Naive thymus-derived CD8-positive, alpha-beta T cell (primary cell): ENCODE results near the gene GIT1. TPM values are rescaled to one million over a fixed set of nuclear protein-coding genes. Genes with fewer than 3 reads are reported as not detected.

ENCODE experiments used
- ATAC-seq, 2 donors: fragments of 150-1000 bp; cut with Tn5 transposase in 1 of 2; sonication (Bioruptor Pico), chemical (Tn5 transposase) in 1 of 2; 1 replicate in 1 of 2; 2 replicates in 1 of 2; pipeline ENCODE4 v1.10.0; 2021; ENCODE audit warnings: mild to moderate bottlenecking in 2 of 2, moderate library complexity in 2 of 2
- POLR2A ChIA-PET: fragments of 350-600 bp; sonication (Branson Sonifier 250); formaldehyde crosslinking; loops from one replicate; lab custom pipeline; 2021; ENCODE audit warnings: antibody characterized with exemption; lab: Charles Lee
- DNase-seq, 10 donors: peaks; one replicate each; pipeline versions ENCODE4 v3.0.0 to v3.0.0-alpha.2; 2020 to 2022
- H3K27ac Mint-ChIP-seq, 10 donors: one replicate each; pipeline ENCODE4 v1.8.0; 2020 to 2022; ENCODE audit warnings: mild to moderate bottlenecking in 10 of 10, mixed read lengths in 10 of 10, moderate library complexity in 4 of 10, inconsistent platforms in 1 of 10
- H3K27me3 Mint-ChIP-seq, 5 donors: one replicate each; pipeline ENCODE4 v1.8.0; 2021 to 2022; ENCODE audit warnings: mixed read lengths in 5 of 5
- H3K36me3 Mint-ChIP-seq, 3 donors: one replicate each; pipeline ENCODE4 v1.8.0; 2020 to 2022; ENCODE audit warnings: mixed read lengths in 3 of 3, mild to moderate bottlenecking in 2 of 3, inconsistent platforms in 1 of 3
- H3K4me1 Mint-ChIP-seq, 4 donors: one replicate each; pipeline ENCODE4 v1.8.0; 2021 to 2022; ENCODE audit warnings: mixed read lengths in 4 of 4
- H3K4me3 Mint-ChIP-seq, 10 donors: one replicate each; pipeline ENCODE4 v1.8.0; 2020 to 2022; ENCODE audit warnings: mild to moderate bottlenecking in 10 of 10, mixed read lengths in 10 of 10, moderate library complexity in 6 of 10, inconsistent platforms in 1 of 10
- H3K9me3 Mint-ChIP-seq, 9 donors: one replicate each; pipeline ENCODE4 v1.8.0; 2020 to 2022; ENCODE audit warnings: mixed read lengths in 9 of 9, mild to moderate bottlenecking in 3 of 9, inconsistent platforms in 1 of 9, moderate library complexity in 1 of 9
- polyA plus RNA-seq, 3 donors: library from polyadenylated mRNA; unstranded; fragments of 300-500 nt; fragmentation: Illumina TruSeq; gene quantifications; one replicate each; pipeline ENCODE4 v1.2.3, GENCODE V29; 2021
- total RNA-seq, 8 experiments: library from RNA in 2 of 8; stranded (reverse) in 2 of 8; gene quantifications; one replicate each; pipeline ENCODE4 v1.2.3 and lab custom pipeline; 2021 to 2026

The GIT1 gene
- total and polyA plus RNA-seq, 5 experiments from 2014 or later = 4.4 to 58.2 (median 27.7) TPM

DNA sequence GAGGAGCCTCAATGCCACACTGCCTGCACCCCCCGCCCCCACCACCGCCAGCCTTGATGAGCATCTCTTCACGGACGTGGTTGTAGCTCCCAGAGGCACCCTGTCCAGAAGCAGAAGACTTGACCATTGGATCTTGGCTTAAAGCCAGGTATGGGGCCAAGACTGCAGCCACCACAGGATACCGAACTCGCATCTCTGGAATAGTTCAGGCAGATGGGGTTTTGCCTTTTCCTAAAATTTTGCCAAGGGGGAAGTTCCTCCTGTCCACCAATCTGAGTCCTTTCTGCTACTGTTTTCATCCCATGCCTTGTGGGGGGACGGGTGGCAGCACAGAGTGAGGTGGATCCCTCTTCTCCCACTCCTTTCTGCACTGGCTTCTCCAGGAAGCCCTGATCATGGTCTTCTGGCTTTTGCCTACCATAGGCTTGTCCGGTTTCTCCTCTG lies 32.3 kb upstream of the GIT1 start:
- Mint-ChIP-seq H3K4me3 (peak overlapping the region; percentile 55 to 86 (median 76)), H3K27me3 (no peaks in the 10 kb centered on the region), H3K27ac (peak overlapping the region in 4 of 10 donors; percentile 7 to 40 (median 33)), H3K36me3 (peaks cover 0 to 9% (median 0%) of the 10 kb centered on the region in 3 donors), H3K4me1 (peaks cover 19 to 51% (median 48%) of the 10 kb centered on the region in 4 donors), H3K9me3 (no peaks in the 10 kb centered on the region)
- POLR2A ChIA-PET = interaction anchor here (1.1 kb wide), 1 partner anchor 54 kb away, joined by 5 read pairs; the partner anchor contains the start of gene ABHD15
- DNase-seq (no peak), ATAC-seq (no peak)

DNA sequence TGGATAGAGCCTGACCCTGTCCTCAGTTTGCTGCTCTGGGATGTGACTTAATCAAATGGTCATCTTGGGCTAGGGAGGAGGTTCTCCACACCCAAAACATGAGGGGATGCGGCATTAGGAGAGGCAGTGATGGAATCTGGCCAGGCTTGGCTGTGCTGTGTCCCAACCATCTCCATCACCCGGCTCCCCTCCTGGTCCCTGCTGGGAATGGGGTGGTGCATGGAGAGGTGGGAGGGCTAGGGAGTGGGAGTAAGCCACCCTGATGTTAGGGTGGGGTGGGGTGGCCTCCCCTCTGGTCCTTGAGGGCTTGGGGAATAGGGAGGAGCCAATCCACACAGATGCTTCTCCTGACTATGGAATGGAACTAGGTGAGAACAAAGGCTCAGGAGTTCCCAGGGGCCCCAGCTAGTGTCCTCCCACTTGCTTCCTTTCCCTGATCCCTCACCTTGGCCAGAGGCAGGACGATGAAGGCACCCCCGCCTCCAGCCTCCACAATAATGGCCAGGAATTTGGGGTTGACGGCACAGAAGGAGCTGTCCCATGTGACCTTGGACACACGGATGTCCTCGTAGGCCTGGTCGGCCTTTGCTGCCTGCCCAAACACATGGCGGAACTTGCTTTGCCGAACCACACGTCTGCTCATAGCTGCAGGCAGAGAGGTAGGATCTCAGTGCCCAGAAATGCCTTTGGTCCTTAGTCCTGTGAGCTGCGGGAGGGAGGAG lies 31.5 kb upstream of the GIT1 start:
- Mint-ChIP-seq H3K36me3 (peaks cover 0 to 2% (median 0%) of the 10 kb centered on the region in 3 donors), H3K4me1 (peaks cover 19 to 58% (median 56%) of the 10 kb centered on the region in 4 donors), H3K9me3 (no peaks in the 10 kb centered on the region), H3K27ac (peak overlapping the region in 2 of 10 donors; percentile 19 to 33), H3K4me3 (peak overlapping the region in 9 of 10 donors; percentile 31 to 80 (median 62)), H3K27me3 (no peaks in the 10 kb centered on the region)
- ATAC-seq (no peak), DNase-seq (no peak)
- POLR2A ChIA-PET = interaction anchor here (1.1 to 1.3 kb wide), 2 partner anchors 30 to 54 kb away, joined by 3 to 5 read pairs; partner anchors contain the start of gene ABHD15

DNA sequence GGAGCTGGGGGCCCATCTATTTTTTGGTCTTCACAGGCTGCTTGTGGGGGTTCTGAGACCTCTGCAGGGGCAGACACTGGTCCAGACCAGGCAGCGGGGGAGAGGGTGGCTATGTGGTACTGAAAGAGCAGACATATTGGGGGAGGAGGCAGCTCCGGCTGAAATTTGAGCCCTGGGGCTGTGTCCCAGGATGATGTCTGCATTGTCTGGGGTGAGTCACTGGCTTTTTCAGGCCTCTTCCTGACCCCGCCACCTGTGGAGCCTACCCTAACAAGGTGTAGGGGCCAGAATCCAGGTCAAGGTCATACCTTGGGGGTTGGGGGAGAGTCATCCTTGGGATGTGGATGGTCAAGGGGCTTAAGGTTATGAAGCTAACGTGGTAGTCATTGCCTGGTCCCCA lies 30.8 kb upstream of the GIT1 start:
- Mint-ChIP-seq H3K9me3 (no peaks in the 10 kb centered on the region), H3K36me3 (no peaks in the 10 kb centered on the region), H3K4me3 (peak overlapping the region in 2 of 10 donors; percentile 14 to 21), H3K27ac (no peak overlapping the region), H3K27me3 (no peaks in the 10 kb centered on the region), H3K4me1 (peaks cover 20 to 60% (median 58%) of the 10 kb centered on the region in 4 donors)
- POLR2A ChIA-PET = interaction anchor here (1.3 kb wide), 1 partner anchor 29 kb away, joined by 3 read pairs; no protein-coding TSS in a partner anchor
- DNase-seq (no peak), ATAC-seq (no peak)

DNA sequence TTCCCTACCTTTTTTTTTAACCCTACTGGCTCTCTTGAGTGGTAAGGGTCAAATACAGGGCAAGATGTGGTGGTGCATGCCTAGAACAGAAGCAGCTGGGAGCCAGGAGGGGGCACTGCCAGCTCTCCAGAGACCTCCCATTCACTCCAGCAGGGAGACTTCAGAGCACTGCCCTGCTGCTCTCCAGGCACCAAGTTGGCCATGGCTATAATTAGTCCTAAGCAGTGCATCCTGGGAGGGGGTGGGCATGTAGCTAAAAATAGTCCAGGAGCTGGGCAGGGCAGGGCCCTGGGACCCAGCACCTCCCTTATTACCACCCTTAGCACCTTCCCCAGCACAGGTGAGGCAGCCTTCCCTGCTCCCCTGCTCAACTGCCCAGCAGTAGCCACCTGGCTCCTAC lies 29.8 kb upstream of the GIT1 start:
- Mint-ChIP-seq H3K27ac (no peak overlapping the region), H3K4me1 (peaks cover 23 to 62% (median 58%) of the 10 kb centered on the region in 4 donors), H3K9me3 (no peaks in the 10 kb centered on the region), H3K4me3 (no peak overlapping the region), H3K36me3 (no peaks in the 10 kb centered on the region), H3K27me3 (no peaks in the 10 kb centered on the region)
- DNase-seq = no peak
- ATAC-seq = no peak
- POLR2A ChIA-PET = no interaction called here

DNA sequence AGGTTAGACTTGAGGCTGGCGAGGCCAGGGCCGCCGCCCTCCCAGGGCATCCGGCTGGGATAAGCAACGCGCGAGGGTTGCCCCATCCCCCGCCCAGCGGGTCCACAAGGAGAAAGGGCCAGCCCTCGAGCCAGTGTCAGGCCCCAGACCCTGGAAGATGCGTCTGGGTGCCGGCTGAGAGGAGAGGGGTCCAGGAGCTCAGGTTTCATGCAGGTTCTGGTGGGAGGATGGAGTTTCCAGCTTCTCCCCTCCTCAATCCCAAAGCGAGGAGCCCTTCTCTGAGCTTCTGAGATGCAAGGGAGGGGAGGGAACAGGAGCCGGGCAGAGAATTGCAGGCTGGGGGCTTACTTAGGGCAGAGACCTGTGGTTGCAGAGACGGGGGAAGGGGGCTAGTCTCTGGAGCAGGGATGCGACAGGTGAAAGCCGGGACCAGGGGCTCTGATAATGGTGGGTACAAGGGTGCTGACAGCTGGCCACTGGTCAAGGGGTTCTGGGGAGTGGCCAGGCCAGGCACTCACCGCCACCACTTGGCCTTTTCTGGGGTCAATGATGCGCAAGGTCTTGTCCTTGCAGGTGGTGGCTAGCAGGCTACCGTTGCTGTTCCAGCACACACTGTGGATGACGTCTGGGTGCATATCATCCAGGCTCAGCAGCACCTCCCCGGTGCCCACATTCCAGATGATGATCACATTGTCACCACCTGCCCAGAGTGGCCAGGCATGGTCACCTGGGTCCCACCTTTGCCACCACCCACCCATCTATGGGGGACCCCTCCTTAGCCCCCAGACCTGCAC lies 29.0 kb upstream of the GIT1 start:
- Mint-ChIP-seq H3K9me3 (no peaks in the 10 kb centered on the region), H3K4me1 (peaks cover 23 to 59% (median 54%) of the 10 kb centered on the region in 4 donors), H3K4me3 (peak overlapping the region in 9 of 10 donors; percentile 12 to 88 (median 32)), H3K27me3 (no peaks in the 10 kb centered on the region), H3K36me3 (no peaks in the 10 kb centered on the region), H3K27ac (peak overlapping the region in 1 of 10 donors; percentile 13)
- ATAC-seq (no peak), DNase-seq (no peak)
- POLR2A ChIA-PET = interaction anchor here (0.5 to 5.9 kb wide), 10 partner anchors 10 to 1695 kb away, joined by 3 to 79 read pairs (median 20); partner anchors contain the start of genes ABHD15, ANKRD13B, EVI2B and GIT1

DNA sequence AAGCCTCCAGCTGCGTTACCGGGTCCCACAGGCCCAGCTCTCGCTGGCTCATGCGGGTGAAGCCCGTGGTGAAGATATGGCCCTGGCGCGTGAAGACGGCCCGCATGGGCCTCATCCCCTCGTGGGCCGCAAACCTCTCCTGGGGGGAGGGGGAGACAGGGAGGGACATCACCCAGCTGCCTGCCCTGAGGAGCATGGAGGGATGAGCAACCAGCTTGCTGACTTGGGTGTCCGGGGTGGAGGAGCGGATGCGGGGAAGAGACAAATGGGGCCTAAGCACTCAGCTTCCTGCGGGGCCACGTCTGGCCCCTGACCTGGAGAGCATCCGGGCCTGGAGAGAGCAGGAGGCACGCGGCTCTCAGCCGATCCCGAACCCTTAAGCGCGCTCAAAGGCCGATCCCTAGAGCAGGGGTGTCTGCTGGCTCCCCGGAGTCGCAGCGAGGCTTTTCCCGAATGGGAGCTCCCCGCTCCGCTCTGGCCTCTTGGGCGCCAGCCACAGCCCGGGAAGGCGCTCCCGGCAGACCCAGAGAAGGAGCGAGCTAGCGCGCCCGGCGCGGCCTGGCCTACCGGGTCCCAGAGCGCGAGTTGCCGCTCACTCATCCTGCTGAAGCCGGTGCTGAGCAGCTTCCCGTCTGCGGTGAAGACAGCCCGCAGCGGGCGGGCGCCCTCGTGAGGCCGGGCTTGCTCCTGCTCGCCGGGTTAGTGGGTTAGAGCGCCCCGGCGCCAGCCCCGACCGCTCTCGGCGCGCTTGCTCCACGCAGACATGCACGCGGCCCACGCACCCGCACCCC lies 28.2 kb upstream of the GIT1 start:
- ATAC-seq (peak; percentile 41 to 55), DNase-seq (peak; percentile 78 to 90 (median 84))
- POLR2A ChIA-PET = interaction anchor here (0.5 to 5.9 kb wide), 20 partner anchors 7 to 1696 kb away, joined by 3 to 79 read pairs (median 6); partner anchors contain the start of genes ABHD15, ANKRD13B, EVI2B and GIT1
- H3K9me3 Mint-ChIP-seq = no peaks in the 10 kb centered on the region
- peaks cover 18 to 52% (median 47%) of the 10 kb centered on the region in 4 donors for H3K4me1 Mint-ChIP-seq
- peak overlapping the region; percentile 81 to 95 (median 90) for H3K4me3 Mint-ChIP-seq
- H3K27ac Mint-ChIP-seq = peak overlapping the region in 9 of 10 donors; percentile 35 to 86 (median 57)
- no peaks in the 10 kb centered on the region for H3K27me3 Mint-ChIP-seq
- no peaks in the 10 kb centered on the region for H3K36me3 Mint-ChIP-seq

DNA sequence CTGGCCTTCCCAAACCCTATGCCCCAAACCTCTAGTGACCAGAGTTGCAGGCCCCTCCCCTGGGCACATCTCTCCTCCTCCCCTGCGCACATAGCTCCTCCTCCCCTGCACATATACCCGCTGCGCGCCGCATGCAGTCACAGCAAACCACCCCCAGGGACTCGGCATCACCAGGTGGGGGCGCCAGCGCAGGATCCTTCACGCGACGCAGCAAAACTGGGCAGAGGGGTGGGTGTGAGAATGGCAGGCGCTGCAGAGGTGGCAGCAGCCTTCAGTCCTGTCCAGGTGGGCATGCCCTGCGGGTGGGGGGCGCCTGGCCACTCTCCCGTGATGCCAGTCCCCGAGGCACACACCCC lies 27.7 kb upstream of the GIT1 start:
- H3K9me3 Mint-ChIP-seq = no peaks in the 10 kb centered on the region
- POLR2A ChIA-PET = interaction anchor here (0.7 to 5.9 kb wide), 19 partner anchors 8 to 889 kb away, joined by 3 to 79 read pairs (median 6); partner anchors contain the start of genes ABHD15, ANKRD13B, GIT1 and NEK8
- H3K27me3 Mint-ChIP-seq = no peaks in the 10 kb centered on the region
- H3K27ac Mint-ChIP-seq = peak overlapping the region in 9 of 10 donors; percentile 8 to 86 (median 73)
- peak overlapping the region; percentile 81 to 95 (median 90) for H3K4me3 Mint-ChIP-seq
- DNase-seq = peak; percentile 77 to 92 (median 84)
- peaks cover 17 to 50% (median 43%) of the 10 kb centered on the region in 4 donors for H3K4me1 Mint-ChIP-seq
- H3K36me3 Mint-ChIP-seq = no peaks in the 10 kb centered on the region
- peak; percentile 59 to 71 for ATAC-seq

DNA sequence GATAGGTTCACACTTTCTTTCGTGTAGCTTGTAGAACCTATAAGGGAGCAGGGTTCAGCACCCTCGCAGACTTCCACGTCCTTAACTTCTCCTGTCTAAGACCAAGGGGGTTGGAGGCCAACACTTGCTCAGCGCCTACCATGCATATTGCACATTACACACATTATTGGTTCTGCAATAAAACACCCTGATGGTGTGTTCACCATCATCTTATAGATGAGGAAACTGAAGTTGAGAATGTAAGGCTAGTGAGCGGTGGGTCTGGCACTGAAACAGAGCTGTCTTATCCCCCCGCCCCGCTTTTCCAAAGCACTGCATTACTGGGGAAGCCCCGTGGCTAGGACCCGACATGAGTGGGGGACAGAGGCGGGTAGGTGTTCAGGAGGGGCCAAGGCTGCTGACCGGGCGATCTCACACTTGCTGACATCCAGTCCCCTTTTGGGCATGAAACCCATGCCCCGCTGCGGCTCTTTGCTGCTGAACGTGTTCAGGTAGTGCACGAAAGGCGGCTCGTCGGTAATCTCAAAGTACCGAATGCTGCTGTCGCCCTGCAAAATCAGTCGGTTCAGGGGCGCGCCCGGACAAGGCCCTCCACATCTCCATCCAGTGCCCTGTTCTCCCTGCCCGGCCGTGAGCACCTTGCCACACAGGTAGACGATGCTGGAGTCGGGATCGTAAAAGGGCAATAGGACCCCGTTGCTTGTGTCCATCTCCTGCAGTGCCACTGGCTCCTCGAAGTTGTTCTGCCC lies 27.0 kb upstream of the GIT1 start:
- Mint-ChIP-seq H3K27me3 (no peaks in the 10 kb centered on the region), H3K27ac (peak overlapping the region in 6 of 10 donors; percentile 8 to 86 (median 52)), H3K4me3 (peak overlapping the region; percentile 81 to 95 (median 90)), H3K4me1 (peaks cover 14 to 46% (median 39%) of the 10 kb centered on the region in 4 donors), H3K9me3 (no peaks in the 10 kb centered on the region), H3K36me3 (no peaks in the 10 kb centered on the region)
- POLR2A ChIA-PET = interaction anchor here (1.1 to 5.9 kb wide), 16 partner anchors 8 to 322 kb away, joined by 3 to 79 read pairs (median 8); partner anchors contain the start of genes ABHD15, ANKRD13B, GIT1 and NUFIP2
- peak in 1 of 10 donors; percentile 30 for DNase-seq
- ATAC-seq = no peak

DNA sequence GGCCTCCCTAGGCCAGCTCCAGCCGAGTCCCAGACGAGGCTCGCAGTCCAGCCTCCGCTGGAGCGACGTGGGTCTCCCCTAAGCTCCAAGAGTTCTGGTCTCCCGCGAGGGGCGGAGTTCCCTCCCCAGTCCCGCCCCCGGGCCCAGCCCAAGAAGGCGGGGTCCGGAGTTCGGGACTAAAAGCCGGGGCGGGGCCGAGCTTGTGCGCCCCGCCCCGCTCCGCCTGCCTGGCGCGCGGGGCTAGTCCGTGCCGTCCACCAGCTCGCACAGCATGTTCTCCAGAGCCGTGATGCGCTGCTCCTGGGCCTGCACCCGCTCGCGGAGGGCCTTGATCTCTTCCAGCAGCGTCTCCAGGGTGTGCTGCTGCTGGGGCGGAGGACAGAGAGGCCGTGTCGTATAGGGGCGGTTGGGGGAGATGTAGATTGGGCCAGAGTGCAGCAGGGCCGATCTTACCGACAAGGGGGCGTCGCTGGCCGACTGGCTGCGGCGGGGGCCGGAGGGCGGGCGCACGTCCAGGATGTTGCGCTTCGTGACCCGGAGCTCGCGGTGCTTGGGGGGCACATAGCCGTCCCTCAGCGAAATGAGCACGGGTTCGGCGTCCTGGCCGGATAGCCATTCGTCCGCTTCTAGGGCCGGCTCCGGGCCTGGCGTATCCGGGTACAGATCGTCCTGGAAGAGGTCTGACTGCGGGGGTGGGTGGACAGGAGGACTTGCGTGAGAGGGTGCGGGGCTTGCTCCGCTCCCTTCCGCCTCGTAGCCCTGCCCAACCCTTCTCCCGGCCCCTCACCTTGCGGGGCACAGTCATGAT lies 26.2 kb upstream of the GIT1 start:
- POLR2A ChIA-PET = interaction anchor here (0.6 to 5.9 kb wide), 19 partner anchors 9 to 324 kb away, joined by 3 to 79 read pairs (median 4); partner anchors contain the start of genes ABHD15, ANKRD13B, GIT1 and SSH2
- Mint-ChIP-seq H3K27me3 (no peaks in the 10 kb centered on the region), H3K4me1 (peaks cover 14 to 42% (median 37%) of the 10 kb centered on the region in 4 donors), H3K4me3 (peak overlapping the region; percentile 81 to 95 (median 90)), H3K27ac (peak overlapping the region; percentile 48 to 96 (median 92)), H3K36me3 (no peaks in the 10 kb centered on the region), H3K9me3 (no peaks in the 10 kb centered on the region)
- DNase-seq = peak; percentile 70 to 89 (median 84)
- ATAC-seq = peak; percentile 54 to 58

DNA sequence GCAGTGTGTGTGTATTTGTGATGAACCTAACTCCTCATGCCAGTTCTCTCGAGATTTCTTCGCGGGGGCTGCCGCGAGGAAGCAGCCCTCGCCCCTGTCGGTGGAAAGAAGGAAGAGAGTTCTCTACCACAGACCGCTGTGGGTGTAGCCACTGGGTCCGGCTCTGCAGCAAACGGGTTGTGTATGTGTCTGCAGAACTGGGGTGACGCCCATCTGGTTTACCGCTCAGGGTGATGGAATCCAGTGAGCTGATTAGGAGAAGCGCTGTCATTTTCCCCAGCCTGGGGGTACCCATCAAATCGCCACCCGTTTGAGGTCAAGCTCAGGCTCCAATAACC lies 25.6 kb upstream of the GIT1 start:
- peaks cover 14 to 42% (median 37%) of the 10 kb centered on the region in 4 donors for H3K4me1 Mint-ChIP-seq

More for the DNA sequence above, 25.6 kb upstream of the GIT1 start:
- Mint-ChIP-seq H3K27ac (peak overlapping the region; percentile 51 to 96 (median 92)), H3K27me3 (no peaks in the 10 kb centered on the region), H3K36me3 (no peaks in the 10 kb centered on the region), H3K4me3 (peak overlapping the region; percentile 81 to 95 (median 90)), H3K9me3 (no peaks in the 10 kb centered on the region)
- DNase-seq (peak; percentile 38 to 88 (median 76)), ATAC-seq (peak; percentile 59 to 63)
- POLR2A ChIA-PET = interaction anchor here (0.6 to 5.9 kb wide), 16 partner anchors 10 to 323 kb away, joined by 3 to 79 read pairs (median 4); partner anchors contain the start of genes ABHD15, ANKRD13B, GIT1 and TP53I13
